BJ (cell line): ENCODE results near the gene TMEM131. TPM values are rescaled to one million over a fixed set of nuclear protein-coding genes. Genes with fewer than 3 reads are reported as not detected.
A peak's percentile ranks its signal among the peaks of the same experiment; 100 is the strongest.

ENCODE experiments used
- CTCF ChIA-PET: fragments of 350-600 bp; formaldehyde crosslinking; extraction: SDS; loops from one replicate; lab custom pipeline; 2021; ENCODE audit warnings: antibody characterized with exemption, inconsistent platforms; lab: Yijun Ruan, JAX
- POLR2A ChIA-PET: fragments of 300-600 bp; sonication (Branson Sonifier 250); formaldehyde crosslinking; extraction: SDS; loops from one replicate; lab custom pipeline; 2021; ENCODE audit warnings: antibody characterized with exemption; lab: Charles Lee
- DNase-seq: peaks from one replicate; pipeline ENCODE4 v3.0.0-alpha.2; 2011; ENCODE audit warnings: low read depth
- H3K27me3 ChIP-seq: 2 replicates; pipeline ENCODE4 v1.6.0; 2011; ENCODE audit warnings: low read length; ENCODE audit not compliant: control insufficient read depth, insufficient read depth
- H3K36me3 ChIP-seq: 2 replicates; pipeline ENCODE4 v1.5.1; 2011; ENCODE audit warnings: low read length; ENCODE audit not compliant: control insufficient read depth, insufficient read depth
- H3K4me3 ChIP-seq: 2 replicates; pipeline ENCODE4 v1.5.1; 2011; ENCODE audit warnings: low read depth, mild to moderate bottlenecking, control low read depth, low read length
- polyA plus RNA-seq: library from polyadenylated mRNA; depleted of rRNA; stranded (reverse); fragments of >200 nt; gene quantifications from 2 replicates; pipeline ENCODE4 v1.2.3, GENCODE V29; 2011
- TF ChIP-seq, protein P1 (sequence below): IDR thresholded peaks from 2 replicates; pipeline ENCODE4 v1.5.1; 2011; ENCODE audit warnings: low read depth, mild to moderate bottlenecking, control low read depth, inconsistent platforms, low read length, moderate library complexity; ENCODE audit not compliant: insufficient read depth

The TMEM131 gene
- polyA plus RNA-seq, 1 experiment, result 11.8 TPM

DNA sequence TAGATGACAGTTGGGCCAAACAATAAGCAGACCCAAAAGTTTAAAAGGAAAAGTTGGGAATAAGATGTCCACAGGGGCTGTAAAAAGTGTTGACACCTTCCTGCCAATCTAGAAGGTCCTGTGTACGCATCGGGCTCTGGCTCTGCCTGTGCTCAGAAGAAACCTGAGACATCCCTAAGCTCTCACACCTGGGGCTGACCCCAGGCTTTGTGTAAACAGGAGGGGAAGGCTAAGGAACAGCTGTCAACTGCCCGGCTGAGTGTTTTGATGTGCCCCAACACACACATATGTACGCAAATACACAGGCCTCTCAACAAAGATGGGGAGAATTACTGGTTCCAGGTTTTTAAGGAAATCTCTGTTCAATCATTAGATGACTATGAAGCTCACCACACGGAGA is 59.5 kb downstream of the TMEM131 start:
- no peak for DNase-seq
- ChIA-PET CTCF (interaction anchor here (1.0 to 1.5 kb wide), 2 partner anchors 10 to 145 kb away, joined by 3 read pairs; no protein-coding TSS in a partner anchor), POLR2A (no interaction called here)
- H3K27me3 ChIP-seq, result no peaks in the 10 kb centered on the region
- H3K36me3 ChIP-seq, result no peaks in the 10 kb centered on the region
- H3K4me3 ChIP-seq, result no peak overlapping the region
- TF ChIP-seq, protein P1, sequence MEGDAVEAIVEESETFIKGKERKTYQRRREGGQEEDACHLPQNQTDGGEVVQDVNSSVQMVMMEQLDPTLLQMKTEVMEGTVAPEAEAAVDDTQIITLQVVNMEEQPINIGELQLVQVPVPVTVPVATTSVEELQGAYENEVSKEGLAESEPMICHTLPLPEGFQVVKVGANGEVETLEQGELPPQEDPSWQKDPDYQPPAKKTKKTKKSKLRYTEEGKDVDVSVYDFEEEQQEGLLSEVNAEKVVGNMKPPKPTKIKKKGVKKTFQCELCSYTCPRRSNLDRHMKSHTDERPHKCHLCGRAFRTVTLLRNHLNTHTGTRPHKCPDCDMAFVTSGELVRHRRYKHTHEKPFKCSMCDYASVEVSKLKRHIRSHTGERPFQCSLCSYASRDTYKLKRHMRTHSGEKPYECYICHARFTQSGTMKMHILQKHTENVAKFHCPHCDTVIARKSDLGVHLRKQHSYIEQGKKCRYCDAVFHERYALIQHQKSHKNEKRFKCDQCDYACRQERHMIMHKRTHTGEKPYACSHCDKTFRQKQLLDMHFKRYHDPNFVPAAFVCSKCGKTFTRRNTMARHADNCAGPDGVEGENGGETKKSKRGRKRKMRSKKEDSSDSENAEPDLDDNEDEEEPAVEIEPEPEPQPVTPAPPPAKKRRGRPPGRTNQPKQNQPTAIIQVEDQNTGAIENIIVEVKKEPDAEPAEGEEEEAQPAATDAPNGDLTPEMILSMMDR, result no peak

DNA sequence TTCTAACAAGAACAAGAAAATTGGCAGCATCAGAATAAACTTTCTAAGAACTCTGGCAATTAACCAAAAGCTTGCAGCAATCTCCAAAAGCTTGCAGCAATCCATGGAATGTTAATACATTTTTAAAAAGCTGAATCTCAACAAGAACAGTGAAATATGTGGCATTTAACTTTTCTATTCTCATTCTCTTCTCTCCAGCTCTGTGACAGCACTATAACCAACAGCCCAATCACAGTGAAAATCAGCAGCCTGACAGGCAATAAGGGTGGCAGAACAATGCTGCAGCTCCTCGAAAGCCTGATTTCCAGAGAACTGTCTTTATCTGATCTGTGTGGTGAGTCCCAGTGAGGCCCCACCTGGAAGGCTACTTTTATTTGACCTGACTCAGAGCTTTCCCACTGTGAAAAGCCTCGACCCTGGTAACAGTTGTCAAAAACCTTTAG is 60.0 kb downstream of the TMEM131 start:
- DNase-seq, result peak; percentile 30
- Histone ChIP-seq H3K27me3 (no peaks in the 10 kb centered on the region), H3K36me3 (no peaks in the 10 kb centered on the region), H3K4me3 (no peak overlapping the region)
- CTCF ChIA-PET, result interaction anchor here (0.7 to 1.5 kb wide), 3 partner anchors 9 to 146 kb away, joined by 3 read pairs; no protein-coding TSS in a partner anchor
- TF ChIP-seq, protein P1, result no peak
- POLR2A ChIA-PET, result interaction anchor here (0.6 kb wide), 1 partner anchor 126 kb away, joined by 3 read pairs; no protein-coding TSS in a partner anchor

DNA sequence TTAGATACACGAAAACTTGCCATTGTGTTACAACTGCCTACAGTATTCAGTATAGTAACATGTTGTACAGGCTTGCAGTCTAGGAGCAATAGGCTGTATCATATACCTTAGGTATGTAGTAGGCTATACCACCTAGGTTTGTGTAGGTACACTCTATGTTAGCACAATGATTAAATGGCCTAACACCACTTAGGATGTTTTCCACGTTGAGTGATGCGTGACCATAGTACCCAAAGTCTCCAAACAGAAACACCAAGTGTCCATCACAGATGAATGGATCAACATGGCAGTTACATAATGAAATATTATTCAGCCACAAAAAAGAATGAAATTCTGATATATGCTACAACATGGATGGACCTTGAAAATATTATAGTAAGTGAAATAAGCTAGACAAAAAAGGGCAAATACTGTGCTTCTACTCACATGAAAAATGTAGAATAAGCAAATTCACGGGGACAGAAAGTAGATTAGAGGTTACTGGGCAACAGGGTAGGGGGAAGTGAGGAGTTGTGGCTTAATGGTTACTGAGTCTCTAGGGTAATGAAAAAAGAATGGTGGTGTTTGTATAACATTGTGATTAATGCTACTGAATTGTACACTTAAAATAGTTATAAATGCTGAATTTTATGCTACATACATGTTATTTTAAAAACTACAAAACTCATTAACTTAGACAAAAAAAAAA is 62.6 kb downstream of the TMEM131 start:
- TF ChIP-seq, protein P1, result no peak

DNA sequence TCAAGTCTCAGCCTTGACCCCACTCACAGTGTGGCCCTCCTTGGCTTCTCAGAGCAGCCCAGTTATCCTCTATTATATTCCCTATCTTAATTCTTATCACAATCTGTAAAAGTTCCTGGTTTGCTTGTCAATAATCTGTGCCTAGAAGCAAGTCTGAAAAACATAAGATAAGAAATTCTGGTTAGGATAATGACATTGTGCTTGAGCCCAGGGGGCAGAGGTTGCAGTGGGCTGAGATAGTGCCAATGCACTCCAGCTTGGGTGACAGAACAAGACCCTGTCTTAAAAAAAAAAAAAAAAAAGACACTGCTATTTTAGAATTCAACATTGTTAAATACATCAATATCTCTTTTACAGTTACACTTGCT is 63.9 kb downstream of the TMEM131 start:
- no peak for DNase-seq
- POLR2A ChIA-PET, result no interaction called here
- H3K27me3 ChIP-seq, result no peaks in the 10 kb centered on the region
- no peaks in the 10 kb centered on the region for H3K36me3 ChIP-seq
- CTCF ChIA-PET, result no interaction called here
- no peak overlapping the region for H3K4me3 ChIP-seq
- TF ChIP-seq, protein P1, result no peak

More for the DNA sequence above, 62.6 kb downstream of the TMEM131 start:
- DNase-seq, result no peak
- Histone ChIP-seq H3K27me3 (no peaks in the 10 kb centered on the region), H3K36me3 (no peaks in the 10 kb centered on the region), H3K4me3 (no peak overlapping the region)
- CTCF ChIA-PET, result no interaction called here
- POLR2A ChIA-PET, result no interaction called here

DNA sequence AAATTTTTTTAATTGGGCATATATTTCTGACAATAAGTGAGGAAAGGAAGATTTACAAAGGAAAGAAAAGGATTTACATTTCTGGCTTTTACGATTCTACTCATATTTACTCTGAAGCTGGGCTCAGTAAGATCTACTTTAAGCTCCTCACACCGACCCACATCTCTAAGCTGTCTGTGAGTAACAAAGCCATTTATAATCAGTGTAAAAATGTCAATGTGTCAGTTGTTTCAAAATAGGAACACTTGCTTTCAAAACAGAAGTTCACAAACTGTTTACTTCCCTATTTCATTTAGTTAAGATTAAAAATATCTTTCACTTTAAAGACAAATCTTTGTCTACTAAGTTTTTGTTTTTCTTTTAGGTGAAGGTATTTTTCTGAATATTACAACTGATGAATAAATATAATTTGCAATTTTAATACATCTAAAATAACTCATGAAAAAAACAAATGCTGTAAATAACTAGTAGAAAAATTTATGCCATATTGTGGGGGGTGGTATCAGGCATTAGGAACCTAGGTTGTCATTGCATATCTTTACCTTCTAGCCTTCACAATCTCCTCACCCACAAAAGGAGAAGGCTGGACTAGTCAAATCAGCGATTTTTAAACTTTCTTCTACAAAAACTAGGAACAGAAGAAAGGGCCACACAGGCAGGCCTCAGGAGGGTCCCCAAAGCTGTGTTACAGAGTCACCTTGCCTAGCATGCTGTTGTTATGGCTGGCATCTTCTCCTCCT is 64.5 kb downstream of the TMEM131 start:
- ChIA-PET POLR2A (no interaction called here), CTCF (interaction anchor here (1.6 kb wide), 1 partner anchor 124 kb away, joined by 3 read pairs; no protein-coding TSS in a partner anchor)
- H3K27me3 ChIP-seq, result no peaks in the 10 kb centered on the region
- TF ChIP-seq, protein P1, result no peak
- no peak for DNase-seq
- H3K4me3 ChIP-seq, result no peak overlapping the region
- H3K36me3 ChIP-seq, result no peaks in the 10 kb centered on the region
